Stimulated activated CD4-positive, alpha-beta T cell treated with anti-CD3 and anti-CD28 coated beads, Interleukin-15, amount 100 ng/mL, for 1 hour (primary cell): ENCODE data around the gene ANKRD37.
"Not testable (repeated sequence)": the region's sequence is repeated elsewhere in the genome, so short reads cannot be mapped to it uniquely, and the experiment has no call there.

Experiments used
- DNase-seq, 2 donors: peaks; one replicate each; pipeline ENCODE4 v3.0.0-alpha.2; 2020; ENCODE audit warnings: low read depth in 1 of 2, low spot score in 1 of 2

Gene ANKRD37, protein sequence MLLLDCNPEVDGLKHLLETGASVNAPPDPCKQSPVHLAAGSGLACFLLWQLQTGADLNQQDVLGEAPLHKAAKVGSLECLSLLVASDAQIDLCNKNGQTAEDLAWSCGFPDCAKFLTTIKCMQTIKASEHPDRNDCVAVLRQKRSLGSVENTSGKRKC

GRCh38 chr4:185396724-185397385 lies at the start of gene ANKRD37:
Gene ANKRD37, plus strand, starts transcription at chr4:185396841. Its CDS starts 83 bp downstream, at chr4:185396924.
- DNase-seq: no peak

DNA sequence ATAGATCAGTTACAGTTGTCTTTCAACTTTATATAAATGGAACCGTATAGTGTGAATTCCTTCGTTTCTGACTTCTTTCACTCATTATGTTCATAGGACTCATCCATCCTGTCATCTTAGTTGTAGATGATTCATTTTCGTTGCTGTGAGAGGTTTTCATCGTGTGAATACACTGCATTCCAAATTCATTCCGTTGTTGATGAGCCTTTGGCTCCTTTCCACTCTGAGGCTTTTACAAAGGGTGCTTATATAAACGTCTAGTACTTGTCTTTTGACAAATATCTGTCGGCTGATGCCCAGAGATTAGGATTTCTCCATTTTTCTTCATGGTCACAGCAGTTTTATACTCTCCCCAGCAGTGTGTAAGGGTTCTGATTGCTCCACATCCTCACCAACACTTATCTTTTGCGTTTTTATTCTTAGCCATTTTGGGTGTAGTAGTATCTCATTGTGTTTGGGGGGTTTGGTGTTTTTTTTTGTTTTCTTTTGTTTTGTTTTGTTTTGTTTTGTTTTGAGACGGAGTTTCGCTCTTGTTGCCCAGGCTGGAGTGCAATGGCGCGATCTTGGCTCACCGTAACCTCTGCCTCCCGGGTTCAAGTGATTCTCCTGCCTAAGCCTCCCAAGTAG lies 49.6 kb upstream of the ANKRD37 start:
- DNase-seq: no peak

GRCh38 chr4:185351691-185352090 lies 45.0 kb upstream of the ANKRD37 start:
- no peak for DNase-seq

DNA sequence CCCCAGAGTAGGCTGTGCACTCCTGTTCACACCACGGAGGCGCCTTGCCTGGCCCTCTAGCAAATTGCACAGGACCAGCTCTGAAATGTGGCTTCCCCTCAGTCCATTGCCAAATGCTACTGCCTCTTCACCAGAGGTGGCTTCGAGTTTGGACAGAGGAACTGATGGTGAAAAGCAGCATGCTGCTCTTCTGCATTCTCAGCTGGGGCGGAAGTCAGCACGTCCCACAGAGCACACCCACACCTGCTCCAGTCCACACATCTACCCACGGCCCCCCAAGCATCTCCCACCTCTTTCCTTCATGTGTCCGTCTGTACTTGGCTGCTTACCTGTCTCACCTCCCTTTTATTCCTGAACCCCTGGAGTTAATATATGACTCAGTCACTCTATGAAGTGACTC lies 44.4 kb upstream of the ANKRD37 start:
- DNase-seq: no peak

DNA sequence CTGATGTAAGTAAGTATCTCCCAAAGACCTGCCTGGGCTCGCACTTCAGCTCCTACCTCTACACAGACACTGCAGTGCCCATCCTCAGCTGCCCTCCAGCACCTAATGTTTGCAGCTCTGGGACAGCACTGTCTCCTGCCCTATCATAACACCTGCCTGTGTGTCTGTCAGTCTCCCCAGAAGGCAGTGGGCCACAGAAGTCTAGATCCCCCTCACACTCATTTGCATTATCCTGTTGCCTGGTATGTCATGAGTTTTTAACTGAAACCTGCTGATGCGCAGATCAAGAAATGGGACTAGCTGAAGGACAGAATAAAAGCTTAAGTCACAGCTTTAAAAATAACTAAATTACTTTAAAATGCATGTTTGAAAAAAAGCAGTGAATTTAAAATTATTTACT lies 43.9 kb upstream of the ANKRD37 start:
- no peak for DNase-seq

- no peak for DNase-seq
Measured at GRCh38 chr4:185357211-185357610, 39.4 kb upstream of the ANKRD37 start.

DNA sequence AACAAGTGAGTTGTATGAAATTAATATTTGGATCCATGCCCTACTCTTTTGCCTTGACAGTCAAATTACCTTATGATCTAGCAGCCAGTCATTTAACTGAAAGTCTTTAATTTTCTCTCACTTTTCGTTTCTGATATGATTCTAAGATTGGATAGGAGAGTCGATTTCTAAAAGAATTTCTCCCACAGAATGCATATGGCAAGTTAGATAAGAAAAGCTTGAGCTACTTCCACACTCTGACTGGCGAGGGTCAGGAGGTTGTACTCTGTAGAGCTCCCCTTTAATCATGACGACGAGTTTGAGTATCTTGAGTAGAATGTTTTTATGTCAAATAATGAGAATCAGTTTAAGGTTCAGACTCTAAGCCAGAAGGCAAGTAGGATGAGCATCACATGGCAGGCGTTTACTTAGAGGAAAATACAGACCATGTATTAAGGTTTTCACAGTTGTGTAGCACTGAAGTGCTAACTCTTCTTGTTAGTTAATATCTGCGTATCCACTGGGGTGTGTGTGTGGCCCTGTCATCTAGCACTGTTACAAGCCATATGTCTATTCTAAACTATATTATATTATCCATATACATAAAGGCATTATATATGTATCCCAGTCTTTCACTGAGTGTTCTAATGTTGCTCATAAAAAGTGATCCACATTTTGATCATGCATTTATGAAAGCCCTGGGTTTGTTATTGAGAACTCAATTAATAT lies 38.8 kb upstream of the ANKRD37 start:
- no peak for DNase-seq

- DNase-seq: no peak
Measured at GRCh38 chr4:185358514-185358913, 38.1 kb upstream of the ANKRD37 start.

- DNase-seq: no peak
Measured at GRCh38 chr4:185358959-185359358, 37.7 kb upstream of the ANKRD37 start.

DNA sequence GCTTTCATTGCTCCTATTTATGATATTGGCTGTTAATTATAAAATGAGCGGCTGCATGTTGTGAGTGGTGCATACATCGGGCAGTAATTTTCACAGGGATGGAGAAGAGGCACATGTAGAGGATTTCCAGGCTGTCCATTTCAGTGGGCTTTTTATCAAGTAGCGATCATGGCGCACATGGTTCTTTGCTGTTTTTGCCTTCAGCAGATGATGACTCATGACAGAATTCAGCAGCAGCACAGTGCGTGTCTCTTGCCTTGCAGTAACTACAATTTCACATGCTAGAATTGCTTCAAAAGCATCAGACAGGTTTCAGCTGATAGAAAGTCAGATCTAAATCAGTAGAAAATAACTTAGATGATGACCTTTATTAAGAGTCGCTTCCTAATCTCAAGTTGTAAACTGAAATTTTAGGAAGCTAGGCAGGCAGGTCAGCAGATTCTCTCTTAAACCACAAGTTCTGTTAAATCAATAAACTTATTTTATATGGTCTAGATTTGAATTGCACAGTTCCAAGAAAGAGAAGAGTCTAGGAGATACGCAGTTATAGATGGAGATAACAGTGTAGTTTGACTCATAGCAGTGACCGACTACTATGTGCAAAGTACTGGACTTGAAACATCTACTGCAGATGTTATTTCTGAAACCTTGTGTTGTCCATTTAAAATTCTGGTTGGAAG lies 36.7 kb upstream of the ANKRD37 start:
- no peak for DNase-seq

DNA sequence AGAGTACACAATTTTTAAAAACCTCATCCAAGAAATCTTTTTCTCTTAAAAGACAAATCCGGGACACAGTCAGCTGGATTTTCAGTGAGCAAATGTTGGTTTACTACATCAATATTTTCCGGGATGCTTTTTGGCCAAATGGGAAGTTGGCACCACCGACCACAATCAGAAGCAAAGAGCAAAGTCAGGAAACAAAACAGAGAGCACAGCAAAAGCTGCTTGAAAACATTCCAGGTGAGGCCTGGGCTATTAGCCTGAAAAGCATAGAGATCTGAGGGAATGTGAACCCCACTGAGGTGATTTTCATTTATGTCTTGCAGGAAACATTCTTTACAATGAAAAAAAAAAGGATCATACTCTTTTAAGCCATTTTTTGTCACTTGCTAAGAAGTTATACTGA lies 34.8 kb upstream of the ANKRD37 start:
- no peak for DNase-seq

GRCh38 chr4:185362570-185362969 lies 34.1 kb upstream of the ANKRD37 start:
- not testable (repeated sequence) for DNase-seq

- DNase-seq: no peak
Measured at GRCh38 chr4:185363251-185363650, 33.4 kb upstream of the ANKRD37 start.

GRCh38 chr4:185364886-185365285 lies 31.8 kb upstream of the ANKRD37 start:
- no peak for DNase-seq

- no peak for DNase-seq
Measured at GRCh38 chr4:185369731-185370130, 26.9 kb upstream of the ANKRD37 start.

DNA sequence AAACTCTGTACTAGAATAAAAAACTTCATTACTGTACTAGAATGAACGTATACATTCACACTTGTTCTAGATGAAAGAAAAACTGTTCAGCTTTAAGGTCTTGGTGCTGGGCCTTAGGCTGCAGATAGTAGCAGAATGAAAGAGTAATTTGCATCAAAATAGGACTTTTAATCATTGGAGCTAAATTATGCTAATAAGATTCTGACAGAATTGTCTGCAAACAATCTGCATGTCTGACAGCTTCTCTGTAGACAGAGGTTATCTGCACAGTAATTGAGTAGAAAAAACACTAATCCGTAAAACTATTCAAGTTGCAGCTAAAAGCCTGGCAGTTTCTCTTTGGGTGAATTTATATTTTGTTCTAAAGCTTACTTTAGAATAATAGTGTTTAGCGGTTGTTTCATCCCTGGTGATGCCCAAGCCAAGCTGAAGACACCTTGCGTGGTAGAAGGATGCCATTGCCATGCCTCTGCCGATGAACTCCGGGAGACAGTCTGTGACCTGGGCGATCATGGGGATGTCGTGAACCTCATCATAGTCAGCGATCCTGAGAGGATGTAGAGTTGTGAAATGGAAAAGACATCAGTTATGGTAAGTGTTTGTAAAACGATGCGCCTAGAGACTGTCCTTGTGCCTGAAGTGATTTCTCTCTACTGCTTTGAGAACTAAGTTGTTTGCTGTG lies 26.2 kb upstream of the ANKRD37 start:
- no peak for DNase-seq

GRCh38 chr4:185371702-185372101 lies 24.9 kb upstream of the ANKRD37 start:
- DNase-seq: no peak

- DNase-seq: no peak
Measured at GRCh38 chr4:185374027-185374426, 22.6 kb upstream of the ANKRD37 start.

DNA sequence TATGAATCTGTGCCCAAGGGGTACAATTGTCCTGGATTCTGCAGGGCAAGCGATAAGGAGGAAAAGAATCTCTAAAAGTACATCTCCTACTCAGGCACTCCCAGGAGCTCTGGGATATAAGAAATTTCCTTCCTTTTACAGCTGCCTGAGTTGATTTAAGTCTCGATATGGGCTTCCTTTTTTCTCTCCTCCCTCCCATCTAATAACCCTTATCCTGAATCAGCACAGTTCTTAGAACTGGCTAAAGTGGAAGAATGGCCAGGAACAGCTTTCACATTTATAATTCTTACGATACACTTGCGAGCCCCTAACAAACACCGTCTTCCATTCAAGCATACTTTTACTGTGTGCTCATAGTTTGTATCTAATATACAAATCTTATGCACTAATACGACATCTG lies 22.1 kb upstream of the ANKRD37 start:
- DNase-seq: no peak

DNA sequence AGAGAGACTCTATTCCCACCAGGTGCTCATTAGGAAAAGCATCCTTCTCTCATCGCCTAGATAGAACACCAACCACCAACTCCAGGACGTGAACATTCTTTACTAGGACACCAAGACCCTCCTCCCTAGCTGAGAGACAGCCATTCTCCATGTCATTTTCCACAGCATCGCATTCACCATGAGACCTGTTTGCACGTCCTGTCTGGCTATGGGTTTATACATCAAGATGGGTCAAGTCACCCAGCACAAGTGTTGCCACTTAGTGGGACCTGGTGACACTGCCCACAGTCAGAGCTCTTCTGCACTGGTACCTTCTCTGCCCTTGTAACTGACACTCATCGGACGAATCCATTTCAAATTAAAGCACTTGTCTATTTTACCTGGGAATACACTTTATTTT lies 18.4 kb upstream of the ANKRD37 start:
- DNase-seq: no peak
